K562 (cell line): Measurements from ENCODE around the gene AGFG2. TPM values are rescaled to one million over a fixed set of nuclear protein-coding genes. Genes with fewer than 3 reads are reported as not detected.

Source experiments
- ATF6 ChIP-seq: sonication (generic); formaldehyde crosslinking; IDR thresholded peaks from 2 replicates; pipeline ENCODE4 v1.4.0; 2020; ENCODE audit warnings: mild to moderate bottlenecking, missing genetic modification reagents
- CEBPB ChIP-seq: fragments of 450-650 bp; IDR thresholded peaks from 2 replicates; pipeline ENCODE4 v1.6.1; 2016; ENCODE audit warnings: missing genetic modification characterization, missing compliant biosample characterization
- CXXC5 ChIP-seq: fragments of 250-450 bp; sonication (Bioruptor Pico); IDR thresholded peaks from 2 replicates; pipeline ENCODE4 v1.8.0; 2022; ENCODE audit warnings: inconsistent platforms, mild to moderate bottlenecking, moderate library complexity
- LCOR ChIP-seq: sonication (generic); formaldehyde crosslinking; IDR thresholded peaks from 2 replicates; pipeline ENCODE4 v1.8.0; 2022; ENCODE audit warnings: mild to moderate bottlenecking, missing genetic modification reagents
- NKRF ChIP-seq: fragments of 450-650 bp; IDR thresholded peaks from 2 replicates; pipeline ENCODE4 v1.6.1; 2016; ENCODE audit warnings: borderline replicate concordance
- NR1H2 ChIP-seq: sonication (generic); formaldehyde crosslinking; IDR thresholded peaks from 2 replicates; pipeline ENCODE4 v1.4.0; 2020; ENCODE audit warnings: mild to moderate bottlenecking, missing genetic modification reagents
- PKNOX1 ChIP-seq: fragments of 450-650 bp; IDR thresholded peaks from 2 replicates; pipeline ENCODE4 v1.6.1; 2016
- SAP30 ChIP-seq: fragments of 200-600 bp; sonication (generic); IDR thresholded peaks from 2 replicates; pipeline ENCODE4 v1.6.1; 2012; ENCODE audit warnings: borderline replicate concordance, low read depth, mild to moderate bottlenecking, moderate library complexity, low read length, control low read depth, inconsistent platforms; ENCODE audit not compliant: insufficient read depth, poor library complexity, severe bottlenecking
- SREBF1 ChIP-seq: fragments of 150-350 bp; IDR thresholded peaks from 2 replicates; pipeline ENCODE4 v1.6.1; 2014; ENCODE audit warnings: antibody characterized with exemption, low read depth, low read length, borderline replicate concordance
- ZNF232 ChIP-seq: sonication (generic); formaldehyde crosslinking; IDR thresholded peaks from 2 replicates; pipeline ENCODE4 v1.8.0; 2022; ENCODE audit warnings: mild to moderate bottlenecking, missing genetic modification reagents
- ZNF324 ChIP-seq: fragments of 250-450 bp; sonication (Bioruptor Pico); IDR thresholded peaks from 2 replicates; pipeline ENCODE4 v1.4.0; 2020; ENCODE audit warnings: mild to moderate bottlenecking
- ZNF398 ChIP-seq: fragments of 250-450 bp; sonication (Bioruptor Pico); IDR thresholded peaks from 2 replicates; pipeline ENCODE4 v1.8.0; 2021; ENCODE audit warnings: moderate library complexity, mild to moderate bottlenecking, inconsistent platforms
- ZNF668 ChIP-seq: fragments of 250-450 bp; sonication (Bioruptor Pico); IDR thresholded peaks from 2 replicates; pipeline ENCODE4 v1.8.0; 2022; ENCODE audit warnings: mild to moderate bottlenecking, inconsistent platforms
- ZNF830 ChIP-seq: fragments of 250-450 bp; sonication (Bioruptor Pico); IDR thresholded peaks from 2 replicates; pipeline ENCODE4 v1.5.0; 2021; ENCODE audit warnings: mild to moderate bottlenecking
- polyA plus RNA-seq, 8 experiments: library from polyadenylated mRNA; depleted of rRNA in 4 of 8; stranded (reverse) in 5 of 8; unstranded in 3 of 8; fragments of >200 nt; fragmentation: Nextera tagmentation in 2 of 8; fragmentation: Illumina TruSeq in 1 of 8; extraction: Ambion mirVana in 2 of 8; extraction: Trizol in 1 of 8; gene quantifications; 2 replicates each; pipeline versions ENCODE4 v1.2.1 to v1.2.3, GENCODE V29; 2011 to 2014; ENCODE audit warnings: inconsistent platforms in 1 of 8, missing spikeins in 1 of 8
- total RNA-seq, 7 experiments: library from RNA; depleted of rRNA in 6 of 7; stranded (reverse); fragments of >200 nt in 6 of 7; fragmentation: Illumina TruSeq in 2 of 7; extraction: Trizol in 2 of 7; gene quantifications; 2 replicates each; pipeline versions ENCODE4 v1.2.1 to v1.2.3, GENCODE V29; 2011 to 2021; ENCODE audit warnings: low replicate concordance in 1 of 7
- TF ChIP-seq, protein P1 (sequence below): fragments of 250-450 bp; sonication (Bioruptor Pico); IDR thresholded peaks from 2 replicates; pipeline ENCODE4 v1.4.0; 2020; ENCODE audit warnings: mild to moderate bottlenecking, moderate library complexity, borderline replicate concordance

The AGFG2 gene
- total and polyA plus RNA-seq, 9 of the 15 experiments (the other 6 are each of a cell fraction or from before 2014, with no cell fraction given): 0.31 to 23.1 (median 6.5) TPM

GRCh38 chr7:100604976-100605911 lies 66.2 kb downstream of the AGFG2 start (continued):
- TF ChIP-seq ATF6 (CRISPR knock-in tag) (no peak), CXXC5 (peak; percentile 78), ZNF324 (CRISPR knock-in tag) (no peak), NKRF (no peak), ZNF398 (CRISPR knock-in tag) (no peak), NR1H2 (CRISPR knock-in tag) (no peak), SAP30 (no peak), SREBF1 (no peak), LCOR (no peak), PKNOX1 (no peak), ZNF830 (CRISPR knock-in tag) (no peak), ZNF668 (CRISPR knock-in tag) (no peak), ZNF232 (CRISPR knock-in tag) (no peak), CEBPB (tag) (no peak)
- TF ChIP-seq, protein P1, sequence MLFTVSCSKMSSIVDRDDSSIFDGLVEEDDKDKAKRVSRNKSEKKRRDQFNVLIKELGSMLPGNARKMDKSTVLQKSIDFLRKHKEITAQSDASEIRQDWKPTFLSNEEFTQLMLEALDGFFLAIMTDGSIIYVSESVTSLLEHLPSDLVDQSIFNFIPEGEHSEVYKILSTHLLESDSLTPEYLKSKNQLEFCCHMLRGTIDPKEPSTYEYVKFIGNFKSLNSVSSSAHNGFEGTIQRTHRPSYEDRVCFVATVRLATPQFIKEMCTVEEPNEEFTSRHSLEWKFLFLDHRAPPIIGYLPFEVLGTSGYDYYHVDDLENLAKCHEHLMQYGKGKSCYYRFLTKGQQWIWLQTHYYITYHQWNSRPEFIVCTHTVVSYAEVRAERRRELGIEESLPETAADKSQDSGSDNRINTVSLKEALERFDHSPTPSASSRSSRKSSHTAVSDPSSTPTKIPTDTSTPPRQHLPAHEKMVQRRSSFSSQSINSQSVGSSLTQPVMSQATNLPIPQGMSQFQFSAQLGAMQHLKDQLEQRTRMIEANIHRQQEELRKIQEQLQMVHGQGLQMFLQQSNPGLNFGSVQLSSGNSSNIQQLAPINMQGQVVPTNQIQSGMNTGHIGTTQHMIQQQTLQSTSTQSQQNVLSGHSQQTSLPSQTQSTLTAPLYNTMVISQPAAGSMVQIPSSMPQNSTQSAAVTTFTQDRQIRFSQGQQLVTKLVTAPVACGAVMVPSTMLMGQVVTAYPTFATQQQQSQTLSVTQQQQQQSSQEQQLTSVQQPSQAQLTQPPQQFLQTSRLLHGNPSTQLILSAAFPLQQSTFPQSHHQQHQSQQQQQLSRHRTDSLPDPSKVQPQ (CRISPR knock-in tag): no peak
